Lung (tissue), 12 donors: ENCODE data around the gene PRCD. TPM values are rescaled to one million over a fixed set of nuclear protein-coding genes. Genes with fewer than 3 reads are reported as not detected.

Experiments used
- ATAC-seq: fragments of 200-7000 bp; cut with Tn5 transposase; one replicate; pipeline ENCODE4 v1.9.1; 2020; ENCODE audit warnings: moderate number of reproducible peaks; ENCODE audit not compliant: insufficient read depth, low FRiP score
- DNase-seq, 3 donors: peaks; one replicate each; pipeline ENCODE4 v3.0.0-alpha.2; 2013 to 2017
- H3K27ac ChIP-seq, 2 donors: one replicate each; pipeline ENCODE4 v1.5.1; 2013; ENCODE audit warnings: mild to moderate bottlenecking in 2 of 2, moderate library complexity in 2 of 2, control low read depth in 1 of 2, inconsistent platforms in 1 of 2, low read depth in 1 of 2, low read length in 1 of 2
- H3K27me3 ChIP-seq, 3 donors: one replicate each; pipeline ENCODE4 v1.5.1; 2013; ENCODE audit warnings: low read length in 2 of 3; ENCODE audit not compliant: control insufficient read depth in 3 of 3, insufficient read depth in 3 of 3
- H3K36me3 ChIP-seq, 4 donors: one replicate each; pipeline ENCODE4 v1.5.1; 2013; ENCODE audit warnings: low read length in 4 of 4, mild to moderate bottlenecking in 1 of 4, moderate library complexity in 1 of 4; ENCODE audit not compliant: control insufficient read depth in 4 of 4, insufficient read depth in 4 of 4
- H3K4me1 ChIP-seq, 5 donors: one replicate each; pipeline ENCODE4 v1.5.1; 2013; ENCODE audit warnings: low read length in 5 of 5, mild to moderate bottlenecking in 2 of 5, moderate library complexity in 1 of 5; ENCODE audit not compliant: control insufficient read depth in 5 of 5, insufficient read depth in 5 of 5
- H3K4me3 ChIP-seq: one replicate; pipeline ENCODE4 v1.5.1; 2013; ENCODE audit warnings: mild to moderate bottlenecking, control low read depth, moderate library complexity
- H3K9ac ChIP-seq, 2 donors: one replicate each; pipeline ENCODE4 v1.5.1; 2013; ENCODE audit warnings: low read length in 2 of 2, control low read depth in 1 of 2; ENCODE audit not compliant: insufficient read depth in 1 of 2
- H3K9me3 ChIP-seq, 4 donors: one replicate each; pipeline ENCODE4 v1.5.1; 2013; ENCODE audit warnings: low read length in 3 of 4, mild to moderate bottlenecking in 1 of 4, moderate library complexity in 1 of 4; ENCODE audit not compliant: control insufficient read depth in 4 of 4, insufficient read depth in 3 of 4
- WGBS, 2 donors: extraction: QIAGEN DNeasy Blood & Tissue Kit; methylation state at CpG; one replicate each; pipeline ENCODE4 v1.1.7; 2013; 5-methylcytosine and 5-hydroxymethylcytosine counted together
- polyA plus RNA-seq, 2 donors: library from polyadenylated mRNA; stranded (reverse); fragments of 200-250 nt; gene quantifications; one replicate each; pipeline ENCODE4 v1.2.1, GENCODE V29; 2013
- total RNA-seq, 2 donors: library from RNA; depleted of rRNA in 1 of 2; stranded (reverse); fragments of >200 nt in 1 of 2; gene quantifications; one replicate each; pipeline ENCODE4 v1.2.1, GENCODE V29; 2014 to 2021
- TF ChIP-seq, protein P1 (sequence below): IDR thresholded peaks from 2 replicates; pipeline ENCODE4 v1.5.1; 2012; ENCODE audit warnings: mild to moderate bottlenecking; ENCODE audit errors: control extremely low read depth, extremely low read depth
- donor health status: control.
- donor health status: control.
- donor health status: Bipolar disorder and iron deficiency.
- donor health status: healthy.
- donor health status: DM: yes; HTN: yes; CAD: no.

Gene PRCD
- total and polyA plus RNA-seq, 4 donors: 2.0 to 11.3 (median 5.6) TPM

DNA sequence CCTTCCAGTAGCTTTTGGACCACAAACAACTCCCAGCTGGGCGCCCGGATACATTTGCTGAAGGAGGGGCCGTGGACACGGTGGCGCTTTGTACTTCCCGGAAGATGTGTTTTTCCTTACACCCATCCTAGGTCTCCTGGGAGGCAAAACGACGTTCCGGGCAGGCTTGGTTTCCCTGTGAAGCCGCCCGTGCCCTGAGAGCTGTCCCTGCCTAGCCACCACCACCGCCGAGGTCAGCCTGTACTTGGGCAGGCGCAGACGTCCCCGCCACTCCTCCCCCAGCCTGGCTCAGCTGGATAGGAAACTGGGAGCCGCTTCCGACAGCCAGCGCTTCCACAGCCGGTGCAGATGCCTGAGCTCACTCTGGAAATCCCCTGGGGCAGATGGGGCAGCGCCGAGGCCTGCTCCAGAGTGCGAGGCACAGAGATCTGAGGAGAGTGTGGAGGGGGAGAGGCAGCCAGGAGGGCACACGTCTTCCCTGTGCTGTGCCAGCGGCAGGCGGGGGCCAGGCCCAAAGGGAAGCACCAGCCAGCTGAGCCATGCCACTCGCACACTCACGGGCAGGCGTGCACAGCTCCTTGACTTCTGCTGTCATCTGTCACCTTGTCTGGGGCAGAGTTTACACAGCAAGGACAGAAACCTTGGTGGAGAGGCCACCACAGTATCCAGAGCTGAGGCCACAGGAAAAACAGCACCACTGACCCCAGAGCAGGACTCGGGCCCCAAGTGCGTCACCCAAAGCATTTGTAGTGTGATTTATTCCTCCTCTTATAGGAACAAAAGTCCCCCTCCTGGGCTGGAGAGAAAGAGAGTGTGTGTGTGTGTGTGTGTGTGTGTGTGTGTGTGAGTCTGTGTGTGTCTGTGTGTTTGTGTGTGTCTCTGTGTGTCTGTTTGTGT, 41.6 kb upstream of the PRCD start:
- no peak overlapping the region for H3K9ac ChIP-seq
- peak overlapping the region; percentile 79 to 87 for H3K27ac ChIP-seq
- WGBS, 2 donors: 33 to 55% methylated on average over 31 of the region's 31 CpGs
- DNase-seq (peak; percentile 70 to 79 (median 77)), ATAC-seq (peak; percentile 8)
- H3K36me3 ChIP-seq: peaks cover 0 to 2% (median 0%) of the 10 kb centered on the region in 4 donors
- no peaks in the 10 kb centered on the region for H3K27me3 ChIP-seq
- TF ChIP-seq, protein P1, sequence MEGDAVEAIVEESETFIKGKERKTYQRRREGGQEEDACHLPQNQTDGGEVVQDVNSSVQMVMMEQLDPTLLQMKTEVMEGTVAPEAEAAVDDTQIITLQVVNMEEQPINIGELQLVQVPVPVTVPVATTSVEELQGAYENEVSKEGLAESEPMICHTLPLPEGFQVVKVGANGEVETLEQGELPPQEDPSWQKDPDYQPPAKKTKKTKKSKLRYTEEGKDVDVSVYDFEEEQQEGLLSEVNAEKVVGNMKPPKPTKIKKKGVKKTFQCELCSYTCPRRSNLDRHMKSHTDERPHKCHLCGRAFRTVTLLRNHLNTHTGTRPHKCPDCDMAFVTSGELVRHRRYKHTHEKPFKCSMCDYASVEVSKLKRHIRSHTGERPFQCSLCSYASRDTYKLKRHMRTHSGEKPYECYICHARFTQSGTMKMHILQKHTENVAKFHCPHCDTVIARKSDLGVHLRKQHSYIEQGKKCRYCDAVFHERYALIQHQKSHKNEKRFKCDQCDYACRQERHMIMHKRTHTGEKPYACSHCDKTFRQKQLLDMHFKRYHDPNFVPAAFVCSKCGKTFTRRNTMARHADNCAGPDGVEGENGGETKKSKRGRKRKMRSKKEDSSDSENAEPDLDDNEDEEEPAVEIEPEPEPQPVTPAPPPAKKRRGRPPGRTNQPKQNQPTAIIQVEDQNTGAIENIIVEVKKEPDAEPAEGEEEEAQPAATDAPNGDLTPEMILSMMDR: no peak
- no peaks in the 10 kb centered on the region for H3K9me3 ChIP-seq
- H3K4me3 ChIP-seq: no peak overlapping the region
- peaks cover 0 to 44% (median 13%) of the 10 kb centered on the region in 5 donors for H3K4me1 ChIP-seq

DNA sequence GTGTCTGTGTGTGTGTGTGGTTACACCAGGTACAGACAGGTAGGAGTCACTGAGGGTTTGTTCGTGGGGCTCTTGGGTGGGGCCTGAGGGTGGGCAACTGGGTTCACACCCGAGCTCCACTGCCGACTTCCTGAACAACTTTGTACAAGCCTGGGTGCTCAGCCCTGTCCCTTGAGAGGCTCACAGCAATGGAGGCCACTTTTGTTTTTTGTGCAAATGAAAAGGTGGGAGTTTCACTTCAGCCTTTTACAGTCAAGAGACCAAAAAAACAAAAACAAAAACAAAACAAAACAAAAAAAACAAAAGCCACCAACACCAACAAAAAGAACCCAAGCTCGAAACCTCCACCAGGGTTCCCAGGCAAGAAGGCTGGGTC, 41.0 kb upstream of the PRCD start:
- Histone ChIP-seq H3K36me3 (peaks cover 0 to 2% (median 0%) of the 10 kb centered on the region in 4 donors), H3K4me1 (peaks cover 0 to 39% (median 9%) of the 10 kb centered on the region in 5 donors), H3K27me3 (no peaks in the 10 kb centered on the region), H3K9ac (no peak overlapping the region), H3K9me3 (no peaks in the 10 kb centered on the region), H3K4me3 (no peak overlapping the region), H3K27ac (peak overlapping the region; percentile 79 to 87)
- WGBS, 2 donors: 55 to 75% methylated on average over 4 of the region's 4 CpGs
- DNase-seq: no peak
- no peak for ATAC-seq
- TF ChIP-seq, protein P1: no peak

GRCh38 chr17:76499267-76499667, 40.6 kb upstream of the PRCD start:
- DNase-seq (no peak), ATAC-seq (no peak)
- peak overlapping the region in 1 of 2 donors; percentile 87 for H3K27ac ChIP-seq
- peaks cover 0 to 2% (median 0%) of the 10 kb centered on the region in 4 donors for H3K36me3 ChIP-seq
- H3K4me1 ChIP-seq: peaks cover 0 to 35% (median 9%) of the 10 kb centered on the region in 5 donors
- H3K9ac ChIP-seq: no peak overlapping the region
- no peak overlapping the region for H3K4me3 ChIP-seq
- TF ChIP-seq, protein P1: no peak
- H3K27me3 ChIP-seq: no peaks in the 10 kb centered on the region
- no peaks in the 10 kb centered on the region for H3K9me3 ChIP-seq
- 72 to 78% methylated on average over 5 of the region's 5 CpGs for WGBS, 2 donors
